GM12875 (cell line): Measurements from ENCODE around the gene USO1.

Experiments used
- H3K4me3 ChIP-seq: one replicate; pipeline ENCODE4 v1.5.1; 2011; ENCODE audit warnings: low read depth, low read length, control low read depth
- CTCF ChIP-seq: IDR thresholded peaks from 2 replicates; pipeline ENCODE4 v1.5.1; 2011; ENCODE audit warnings: low read depth, mild to moderate bottlenecking, control low read depth, inconsistent platforms, low read length, moderate library complexity, borderline replicate concordance; ENCODE audit not compliant: insufficient read depth

USO1 gene

GRCh38 chr4:75736862-75737261, 12.5 kb downstream of the USO1 start:
- no peak for TF ChIP-seq CTCF
- no peak overlapping the region for H3K4me3 ChIP-seq

GRCh38 chr4:75737398-75737797, 13.0 kb downstream of the USO1 start:
- H3K4me3 ChIP-seq: no peak overlapping the region
- no peak for TF ChIP-seq CTCF

- no peak for TF ChIP-seq CTCF
Measured at GRCh38 chr4:75741027-75741426, 16.6 kb downstream of the USO1 start.

GRCh38 chr4:75742451-75742850, 18.1 kb downstream of the USO1 start:
- H3K4me3 ChIP-seq: no peak overlapping the region
- no peak for TF ChIP-seq CTCF

More at GRCh38 chr4:75741027-75741426, 16.6 kb downstream of the USO1 start:
- H3K4me3 ChIP-seq: no peak overlapping the region

- H3K4me3 ChIP-seq: no peak overlapping the region
- TF ChIP-seq CTCF: no peak
Measured at GRCh38 chr4:75745161-75745560, 20.8 kb downstream of the USO1 start.

GRCh38 chr4:75745721-75746199, 21.4 kb downstream of the USO1 start:
- no peak overlapping the region for H3K4me3 ChIP-seq
- no peak for TF ChIP-seq CTCF

GRCh38 chr4:75752637-75753036, 28.3 kb downstream of the USO1 start:
- H3K4me3 ChIP-seq: no peak overlapping the region
- no peak for TF ChIP-seq CTCF
